Heart left ventricle (tissue), 16 donors: ENCODE results near the gene FNDC5. TPM values are rescaled to one million over a fixed set of nuclear protein-coding genes. Genes with fewer than 3 reads are reported as not detected.

Experiments
- ATAC-seq, 4 donors: fragments of 200-7000 bp; cut with Tn5 transposase; one replicate each; pipeline ENCODE4 v1.9.1; 2020 to 2022; ENCODE audit warnings: moderate library complexity in 4 of 4, mild to moderate bottlenecking in 3 of 4, moderate number of reproducible peaks in 1 of 4
- DNase-seq, 5 donors: peaks; one replicate each; pipeline ENCODE4 v3.0.0-alpha.2; 2020
- H3K27ac ChIP-seq, 12 donors: fragments of 200-600 bp; sonication (generic) in 4 of 12; one replicate each; pipeline versions ENCODE4 v1.5.0 to v1.8.0; 2016 to 2022; ENCODE audit warnings: mild to moderate bottlenecking in 2 of 12
- H3K27me3 ChIP-seq, 9 donors: fragments of 200-600 bp; sonication (generic) in 2 of 9; one replicate each; pipeline versions ENCODE4 v1.5.1 to v1.8.0; 2016 to 2022; ENCODE audit warnings: mild to moderate bottlenecking in 3 of 9
- H3K36me3 ChIP-seq, 9 donors: fragments of 200-600 bp; sonication (generic) in 2 of 9; one replicate each; pipeline versions ENCODE4 v1.5.0 to v1.8.0; 2018 to 2022; ENCODE audit warnings: mild to moderate bottlenecking in 2 of 9
- H3K4me1 ChIP-seq, 12 donors: fragments of 200-600 bp; sonication (generic) in 4 of 12; one replicate each; pipeline versions ENCODE4 v1.5.0 to v1.8.0; 2016 to 2022; ENCODE audit warnings: mild to moderate bottlenecking in 3 of 12
- H3K4me3 ChIP-seq, 12 donors: fragments of 200-600 bp; sonication (generic) in 4 of 12; one replicate each; pipeline versions ENCODE4 v1.5.0 to v1.8.0; 2017 to 2022; ENCODE audit warnings: mild to moderate bottlenecking in 9 of 12, moderate library complexity in 4 of 12
- H3K9me3 ChIP-seq, 12 donors: fragments of 200-600 bp; sonication (generic) in 4 of 12; one replicate each; pipeline versions ENCODE4 v1.5.0 to v1.8.0; 2016 to 2022; ENCODE audit warnings: mild to moderate bottlenecking in 1 of 12
- CTCF ChIP-seq, 12 donors: fragments of 200-600 bp; sonication (generic) in 4 of 12; IDR thresholded peaks; one replicate each; pipeline versions ENCODE4 v1.5.0 to v1.8.0; 2018 to 2022; ENCODE audit warnings: antibody characterized with exemption in 12 of 12, mild to moderate bottlenecking in 5 of 12
- POLR2A ChIP-seq, 2 donors: fragments of 450-650 bp; IDR thresholded peaks; one replicate each; pipeline ENCODE4 v1.6.1; 2017; ENCODE audit warnings: antibody characterized with exemption in 2 of 2, mild to moderate bottlenecking in 2 of 2, moderate library complexity in 2 of 2
- WGBS, 4 donors: extraction: QIAGEN DNeasy Blood & Tissue Kit in 2 of 4; methylation state at CpG; one replicate each; pipeline versions ENCODE4 v1.1.5 to v1.1.7; 2013 to 2018; 5-methylcytosine and 5-hydroxymethylcytosine counted together
- intact Hi-C, 10 donors: fragments of 100-400 bp; cut with DNase I; formaldehyde crosslinking; loops; one replicate each; pipeline versions ENCODE4 v1.11.1 to v1.14.2; 2022
- long read RNA-seq, 3 donors: library from polyadenylated mRNA; unstranded; transcript quantifications; one replicate each; pipeline ENCODE4 v2.0.0, GENCODE V29; 2020 to 2021
- polyA plus RNA-seq, 2 donors: library from polyadenylated mRNA; stranded (reverse); fragments of 200-250 nt; gene quantifications; one replicate each; pipeline ENCODE4 v1.2.3, GENCODE V29; 2013
- total RNA-seq, 9 donors: library from RNA; depleted of rRNA in 2 of 9; stranded (reverse); fragments of >200 nt in 2 of 9; fragmentation: NEBNext Ultra II Directional in 3 of 9; extraction: Animal tissue kit (Norgen Biotek cat#: 25700) in 3 of 9; gene quantifications; one replicate each; pipeline versions ENCODE4 v1.1.0 to v1.2.4, GENCODE V29; 2016 to 2023
- donor health status: ischemic (EF 13 %, LVEDD 7.1; RV severe dilation, severe dysfunction).
- donor health status: healthy with polysubstance abuse.
- donor health status: DM: no; HTN: yes; CAD: no.
- donor health status: DM: no; HTN: no; CAD: no.
- donor health status: ischemic (EF 25% LVEDD 6.9; RV normal size, moderate dysfunction).
- donor health status: ischemic (EF 25% LVEDD 5.7; RV mildly dilated, moderate dysfunction).
- donor health status: healthy.
- donor health status: DM: yes; HTN: yes; CAD: no.
- donor health status: ischemic (EF 35%, LVEDD 5.7; RV mildly dilated, moderate dysfunction).
- donor health status: nonischemic (EF 11% LVEDD 7.7; RV severe dilation, severe dysfunction).
- donor health status: DM: yes; HTN: yes; CAD: no.
- donor health status: PGD.
- donor health status: ischemic (EF 29% LVEDD 5.4; RV normal size, mild dysfunction).
- donor health status: nonischemic (EF 23%, LVEDD 6.1; RV moderate dilation, normal function).

The FNDC5 gene
- 100 to 1,000 TPM in 1 of 9 donors, 10 to 100 TPM in 8; 43.7 to 134 (median 59.7) TPM for total RNA-seq
- polyA plus RNA-seq, result 10 to 100 TPM; 18.2 to 75.3 TPM
- long read RNA-seq, donor 1, transcript FNDC5-201 (6 exons, 2,732 nt), result major isoform, 20 of 103 reads
- long read RNA-seq, donor 1, partial matches to known transcripts, result 50 of 103 reads
- long read RNA-seq, donor 1, other reads (novel, unspliced or antisense), result 33 of 103 reads
- long read RNA-seq, donor 2, partial matches to known transcripts, result 12 of 38 reads
- long read RNA-seq, donor 2, other reads (novel, unspliced or antisense), result 23 of 38 reads
- long read RNA-seq, donor 3, transcript FNDC5-201 (6 exons, 2,732 nt), result major isoform, 12 of 62 reads
- long read RNA-seq, donor 3, partial matches to known transcripts, result 29 of 62 reads
- long read RNA-seq, donor 3, other reads (novel, unspliced or antisense), result 21 of 62 reads

- DNase-seq, result peak in 1 of 5 donors; percentile 42
- peak in 3 of 4 donors; percentile 36 to 57 (median 53) for ATAC-seq
- H3K27me3 ChIP-seq, result peaks cover 0 to 25% (median 0%) of the 10 kb centered on the region in 9 donors
- WGBS, 4 donors, result 1 to 8% (median 2%) methylated on average over 14 to 99 of the region's 99 CpGs
- no peaks in the 10 kb centered on the region for H3K36me3 ChIP-seq
- H3K27ac ChIP-seq, result peak within 1 kb of the TSS in 10 of 12 donors; percentile 8 to 70 (median 58)
- no peak for TF ChIP-seq POLR2A (IDR thresholded peaks at IDR 0.05)
- no peak for TF ChIP-seq CTCF (IDR thresholded peaks at IDR 0.05)
- intact Hi-C loops, result loop anchor here in 9 of 10 donors (5.0 to 10.0 kb wide), 6 partner anchors 43 to 466 kb away; partner anchors contain the start of genes S100PBP (in 5 of the 9), YARS1 (in 5 of the 9) and AZIN2 (in 1 of the 9)
- H3K9me3 ChIP-seq, result no peaks in the 10 kb centered on the region
- peak within 1 kb of the TSS; percentile 23 to 70 (median 56) for H3K4me3 ChIP-seq
- peaks cover 0 to 37% (median 14%) of the 10 kb centered on the region in 12 donors for H3K4me1 ChIP-seq
Observed at GRCh38 chr1:32870615-32871363, at the start of gene FNDC5. TSS of gene FNDC5 (minus strand) at chr1:32870912.

GRCh38 chr1:32919811-32920733 is 49.4 kb upstream of the FNDC5 start:
- TF ChIP-seq POLR2A (IDR thresholded peaks at IDR 0.05), result no peak
- TF ChIP-seq CTCF (IDR thresholded peaks at IDR 0.05), result no peak
- Histone ChIP-seq H3K27me3 (peaks cover 0 to 38% (median 0%) of the 10 kb centered on the region in 9 donors), H3K9me3 (no peaks in the 10 kb centered on the region), H3K27ac (no peak overlapping the region), H3K4me1 (peaks cover 0 to 21% (median 5%) of the 10 kb centered on the region in 12 donors), H3K4me3 (no peak overlapping the region), H3K36me3 (no peaks in the 10 kb centered on the region)
- intact Hi-C loops, result no loop called here
- 84 to 89% (median 86%) methylated on average over 11 of the region's 11 CpGs for WGBS, 4 donors
- DNase-seq (no peak), ATAC-seq (peak in 1 of 4 donors; percentile 17)

GRCh38 chr1:32918179-32918578 is 47.5 kb upstream of the FNDC5 start:
- Histone ChIP-seq H3K4me3 (no peak overlapping the region), H3K36me3 (no peaks in the 10 kb centered on the region), H3K9me3 (no peaks in the 10 kb centered on the region), H3K27ac (no peak overlapping the region), H3K4me1 (peaks cover 0 to 17% (median 0%) of the 10 kb centered on the region in 12 donors), H3K27me3 (peaks cover 0 to 19% (median 0%) of the 10 kb centered on the region in 9 donors)
- DNase-seq (no peak), ATAC-seq (no peak)
- 17 to 56% (median 40%) methylated on average over 1 of the region's 1 CpG for WGBS, 4 donors
- TF ChIP-seq POLR2A (IDR thresholded peaks at IDR 0.05) (no peak), CTCF (IDR thresholded peaks at IDR 0.05) (no peak)
- intact Hi-C loops, result no loop called here
